Measurements from ENCODE around the gene VEPH1. TPM values are rescaled to one million over a fixed set of nuclear protein-coding genes. Genes with fewer than 3 reads are reported as not detected.
A peak's percentile ranks its signal among the peaks of the same experiment; 100 is the strongest.

Gene VEPH1
- total and polyA plus RNA-seq, 9 of the 15 experiments (the other 6 are each of a cell fraction or from before 2014, with no cell fraction given) = 4.5 to 15.6 (median 5.8) TPM

GRCh38 chr3:157268026-157268425 is 235.2 kb downstream of the VEPH1 start (continued):
- no peak for TF ChIP-seq AFF1 (IDR thresholded peaks at IDR 0.05; ENCODE audit: low read depth in 1 of 2, partially characterized antibody in 2 of 2)
- no peak for TF ChIP-seq CBFB (CRISPR knock-in tag; IDR thresholded peaks at IDR 0.05)
- no peak for TF ChIP-seq PRPF4 (IDR thresholded peaks at IDR 0.05; ENCODE audit: insufficient read depth, low read depth, low read length, poor library complexity, severe bottlenecking)
- TF ChIP-seq PYGO2 (tag; IDR thresholded peaks at IDR 0.05) = no peak

GRCh38 chr3:157265931-157266330 is 237.3 kb downstream of the VEPH1 start:
- Histone ChIP-seq H2AFZ (ENCODE audit: low read depth, low read length) (no peak overlapping the region), H4K20me1 (replicated peaks; ENCODE audit: control insufficient read depth, insufficient read depth, low read length) (no peaks in the 10 kb centered on the region), H3K9me1 (ENCODE audit: control insufficient read depth, insufficient read depth, low read length) (no peaks in the 10 kb centered on the region), H3K27me3 (ENCODE audit: control insufficient read depth in 2 of 2, insufficient read depth in 2 of 2, low read length in 2 of 2) (no peaks in the 10 kb centered on the region), H3K4me3 (no peak overlapping the region), H3K9me3 (replicated peaks; ENCODE audit: control insufficient read depth, insufficient read depth, low read depth, low read length) (no peaks in the 10 kb centered on the region), H3K27ac (ENCODE audit: extremely low read depth, low read depth, low read length) (no peak overlapping the region), H3K36me3 (ENCODE audit: control insufficient read depth, insufficient read depth, low read length) (no peaks in the 10 kb centered on the region), H3K9ac (ENCODE audit: insufficient read depth in 1 of 2, low read depth in 2 of 2, low read length in 2 of 2) (no peak overlapping the region), H3K79me2 (ENCODE audit: control insufficient read depth, insufficient read depth, low read length) (no peaks in the 10 kb centered on the region), H3K4me1 (replicated peaks in 1 of 2; ENCODE audit: control insufficient read depth in 2 of 2, insufficient read depth in 2 of 2, low read length in 2 of 2) (peaks cover 0 to 6% of the 10 kb centered on the region in 2 experiments; a peak in 3 of 5 replicates), H3K4me2 (ENCODE audit: insufficient read depth, low read length) (no peak overlapping the region)
- no peak for TF ChIP-seq ZNF780A (CRISPR knock-in tag; IDR thresholded peaks at IDR 0.05)
- TF ChIP-seq ARID2 (IDR thresholded peaks at IDR 0.05) = no peak
- no peak for TF ChIP-seq U2AF2 (optimal IDR thresholded peaks at IDR 0.05; ENCODE audit: low read depth, low read length)
- TF ChIP-seq EP400 (IDR thresholded peaks at IDR 0.05) = no peak
- no peak for TF ChIP-seq ZNF232 (CRISPR knock-in tag; IDR thresholded peaks at IDR 0.05)
- no peak for TF ChIP-seq ZNF277 (CRISPR knock-in tag; IDR thresholded peaks at IDR 0.05; ENCODE audit: borderline replicate concordance)
- no peak for TF ChIP-seq ZKSCAN3 (CRISPR knock-in tag; IDR thresholded peaks at IDR 0.05)
- TF ChIP-seq STAG1 (CRISPR knock-in tag; IDR thresholded peaks at IDR 0.05; ENCODE audit: borderline replicate concordance) = no peak
- TF ChIP-seq SREBF1 (IDR thresholded peaks at IDR 0.05; ENCODE audit: borderline replicate concordance, low read depth, low read length) = no peak
- ChIA-PET CTCF (ENCODE audit: low intra/inter-chr PET ratio) (no interaction called here), POLR2A (interaction anchor here (0.8 to 1.2 kb wide), 2 partner anchors 9 to 10 kb away, joined by 3 to 5 read pairs; no protein-coding TSS in a partner anchor)
- intact Hi-C loops (cut with micrococcal nuclease) (no loop called here), in situ Hi-C loops (cut with MboI) (no loop called here)
- DNase-seq (ENCODE audit: extremely low read depth in 1 of 4, low spot score in 3 of 4) (no peak), FAIRE-seq (peak; percentile 11), ATAC-seq (no peak)
- 29% methylated on average over 1 of the region's 1 CpG for WGBS (ENCODE audit: insufficient coverage, low coverage, missing lambda C conversion rate)
- BruUV-seq (replicated peaks) = no TSS peak
